Mucosa of descending colon (tissue), 3 donors: ENCODE measurements around the gene ZNF580. TPM values are rescaled to one million over a fixed set of nuclear protein-coding genes. Genes with fewer than 3 reads are reported as not detected.

Experiments
- ATAC-seq: fragments of 200-7000 bp; cut with Tn5 transposase; one replicate; pipeline ENCODE4 v1.9.1; 2020; ENCODE audit warnings: mild to moderate bottlenecking, moderate library complexity
- DNase-seq, 3 donors: peaks; one replicate each; pipeline ENCODE4 v3.0.0-alpha.2; 2020
- H3K36me3 ChIP-seq: fragments of 200-600 bp; one replicate; pipeline ENCODE4 v1.8.0; 2021; ENCODE audit warnings: low read depth, mild to moderate bottlenecking
- H3K4me1 ChIP-seq: fragments of 200-600 bp; one replicate; pipeline ENCODE4 v1.8.0; 2021; ENCODE audit warnings: low read depth, mild to moderate bottlenecking
- H3K4me3 ChIP-seq: fragments of 200-600 bp; one replicate; pipeline ENCODE4 v1.8.0; 2021; ENCODE audit warnings: mild to moderate bottlenecking
- H3K9me3 ChIP-seq: fragments of 200-600 bp; one replicate; pipeline ENCODE4 v1.8.0; 2021; ENCODE audit warnings: mild to moderate bottlenecking
- CTCF ChIP-seq: fragments of 200-600 bp; IDR thresholded peaks from one replicate; pipeline ENCODE4 v1.8.0; 2022; ENCODE audit warnings: antibody characterized with exemption, mild to moderate bottlenecking
- intact Hi-C, 2 donors: fragments of 100-400 bp; cut with DNase I in 1 of 2; cut with micrococcal nuclease in 1 of 2; formaldehyde crosslinking; loops; one replicate each; pipeline versions ENCODE4 v1.11.0 to v1.11.1; 2022; cut with DNase I, micrococcal nuclease
- total RNA-seq, 3 donors: library from RNA; stranded (reverse); fragmentation: NEBNext Ultra II Directional in 2 of 3; extraction: Animal tissue kit (Norgen Biotek cat#: 25700) in 2 of 3; gene quantifications; one replicate each; pipeline versions ENCODE4 v1.2.1 to v1.2.4, GENCODE V29; 2021 to 2023
- donor health status: DM: no; HTN: no; CAD: no; lungs with moderate emphysema.
- donor health status: DM: no; HTN: no; CAD: no.
- donor health status: DM: no; HTN: yes; CAD: no.

Gene ZNF580
- total RNA-seq, 3 donors from 2014 or later, result 29.6 to 46.0 (median 31.6) TPM

- H3K4me1 ChIP-seq, result peaks cover 34% of the 10 kb centered on the region
- no peak for ATAC-seq
- no peak overlapping the region for H3K4me3 ChIP-seq
- DNase-seq, result peak in 2 of 3 donors; percentile 32 to 49
- H3K9me3 ChIP-seq, result no peaks in the 10 kb centered on the region
- no peaks in the 10 kb centered on the region for H3K36me3 ChIP-seq
- intact Hi-C loops, result no loop called here
- no peak for TF ChIP-seq CTCF
These were observed 1.9 kb upstream of the ZNF580 start for GRCh38 chr19:55638864-55639359.

GRCh38 chr19:55640043-55640576 is 692 bp upstream of the ZNF580 start:
- ATAC-seq, result peak; percentile 6
- H3K4me1 ChIP-seq, result peaks cover 43% of the 10 kb centered on the region
- TF ChIP-seq CTCF, result no peak

GRCh38 chr19:55641426-55642152 is 787 bp downstream of the ZNF580 start:
- Histone ChIP-seq H3K36me3 (no peaks in the 10 kb centered on the region), H3K4me3 (peak overlapping the region; percentile 46), H3K4me1 (peaks cover 30% of the 10 kb centered on the region), H3K9me3 (no peaks in the 10 kb centered on the region)
- TF ChIP-seq CTCF, result no peak
- peak; percentile 0 for ATAC-seq
- intact Hi-C loops, result no loop called here
- DNase-seq, result peak in 1 of 3 donors; percentile 41

More at GRCh38 chr19:55640043-55640576, 692 bp upstream of the ZNF580 start:
- Histone ChIP-seq H3K36me3 (no peaks in the 10 kb centered on the region), H3K4me3 (no peak overlapping the region), H3K9me3 (no peaks in the 10 kb centered on the region)
- intact Hi-C loops, result no loop called here
- DNase-seq, result peak; percentile 65 to 86 (median 73)

GRCh38 chr19:55642153-55643002 is 1.6 kb downstream of the ZNF580 start:
- peaks cover 29% of the 10 kb centered on the region for H3K4me1 ChIP-seq
- no peaks in the 10 kb centered on the region for H3K9me3 ChIP-seq
- intact Hi-C loops, result no loop called here
- H3K4me3 ChIP-seq, result no peak overlapping the region
- TF ChIP-seq CTCF, result no peak
- no peaks in the 10 kb centered on the region for H3K36me3 ChIP-seq
- ATAC-seq (peak; percentile 19), DNase-seq (peak; percentile 37 to 73 (median 64))

- no peaks in the 10 kb centered on the region for H3K9me3 ChIP-seq
- no peak for TF ChIP-seq CTCF
- intact Hi-C loops, result no loop called here
- no peaks in the 10 kb centered on the region for H3K36me3 ChIP-seq
- H3K4me1 ChIP-seq, result peaks cover 31% of the 10 kb centered on the region
- DNase-seq (peak; percentile 82 to 89 (median 87)), ATAC-seq (peak; percentile 74)
- peak within 1 kb of the TSS; percentile 68 for H3K4me3 ChIP-seq
These were observed 2.4 kb downstream of the ZNF580 start, which contains the start of gene ZNF581 for GRCh38 chr19:55643003-55643886. TSS of gene ZNF581 (plus strand) at chr19:55643649. CDS start at chr19:55644572, 923 bp downstream.
